HG03378 (cell line): Measurements from ENCODE around the gene SCRN2.

Experiments
- ATAC-seq: cut with Tn5 transposase; IDR thresholded peaks from one replicate; pipeline ENCODE4 v1.9.1; 2021; ENCODE audit warnings: mild to moderate bottlenecking, moderate library complexity; ENCODE audit not compliant: unreplicated experiment

SCRN2 gene

DNA sequence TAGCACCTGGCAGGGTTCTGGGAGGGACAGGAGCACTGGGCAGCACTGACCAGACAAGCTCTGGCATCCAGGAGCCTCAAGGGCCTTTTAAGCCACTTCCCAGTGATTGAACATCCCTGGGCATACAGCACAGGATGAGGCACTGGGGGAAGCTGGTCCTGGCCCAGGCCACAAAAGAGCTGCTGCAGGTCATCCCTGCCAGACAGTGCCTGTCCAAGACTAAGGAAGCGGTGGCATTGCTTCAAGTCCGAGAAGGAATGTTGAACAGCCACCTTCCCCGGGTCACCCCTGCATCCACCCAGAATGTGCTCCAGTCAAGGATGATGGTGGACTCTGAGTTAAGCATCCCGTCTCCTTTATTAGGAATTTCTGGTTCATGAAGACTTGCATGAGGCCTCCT is 18.3 kb downstream of the SCRN2 start:
- ATAC-seq: no peak

DNA sequence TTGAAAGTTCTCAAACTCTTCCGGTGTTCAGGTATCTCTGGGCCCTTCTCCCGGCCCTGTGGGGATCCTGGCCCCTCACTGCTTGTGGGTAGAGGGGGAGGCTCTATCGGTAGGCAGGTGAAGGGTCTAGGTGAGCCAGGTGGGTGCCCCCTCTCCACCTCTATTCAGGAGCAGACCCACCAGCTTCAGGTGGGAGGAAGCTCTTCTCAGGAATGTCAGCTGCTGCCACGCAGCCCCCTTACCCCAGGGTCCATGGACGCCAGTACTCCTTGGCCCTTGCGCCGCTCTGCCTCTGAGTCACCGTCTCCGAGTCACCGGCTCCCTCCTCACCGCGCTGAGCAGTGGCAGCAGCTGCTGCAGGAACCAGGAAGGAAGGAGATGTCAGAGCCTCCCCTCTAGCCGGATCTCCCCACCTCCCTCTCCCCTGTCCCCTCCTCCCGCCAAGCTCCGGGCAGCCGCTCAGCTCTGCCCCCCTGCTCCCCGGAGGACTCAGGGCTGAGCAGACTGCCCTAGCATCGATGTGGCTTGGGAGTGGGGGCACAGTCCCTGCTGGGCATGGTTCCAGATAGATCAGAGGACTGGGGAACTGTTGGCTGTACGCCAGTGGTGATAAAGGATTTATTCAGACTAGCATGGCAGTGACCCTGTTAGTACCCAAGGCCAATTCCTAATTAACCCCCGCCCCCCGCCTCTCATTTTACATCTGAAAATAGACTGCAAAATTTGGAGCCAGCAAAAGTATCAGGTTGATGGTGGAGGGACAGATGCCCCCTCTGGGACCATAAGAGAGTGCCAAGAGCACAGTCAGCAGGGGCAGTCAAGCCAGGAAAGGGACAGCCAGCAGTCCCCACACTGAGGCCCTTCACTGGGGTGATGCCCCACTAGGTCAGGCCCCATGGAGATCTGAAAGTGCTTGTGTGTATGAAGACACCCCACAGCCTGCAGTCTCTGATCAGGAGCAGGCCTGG is 19.4 kb downstream of the SCRN2 start, which contains the start of gene OSBPL7:
Gene OSBPL7, minus strand, starts transcription at position 371 of the 968 bp plus-strand sequence. CDS start 1,516 bp downstream, outside the sequence.
- ATAC-seq: no peak

DNA sequence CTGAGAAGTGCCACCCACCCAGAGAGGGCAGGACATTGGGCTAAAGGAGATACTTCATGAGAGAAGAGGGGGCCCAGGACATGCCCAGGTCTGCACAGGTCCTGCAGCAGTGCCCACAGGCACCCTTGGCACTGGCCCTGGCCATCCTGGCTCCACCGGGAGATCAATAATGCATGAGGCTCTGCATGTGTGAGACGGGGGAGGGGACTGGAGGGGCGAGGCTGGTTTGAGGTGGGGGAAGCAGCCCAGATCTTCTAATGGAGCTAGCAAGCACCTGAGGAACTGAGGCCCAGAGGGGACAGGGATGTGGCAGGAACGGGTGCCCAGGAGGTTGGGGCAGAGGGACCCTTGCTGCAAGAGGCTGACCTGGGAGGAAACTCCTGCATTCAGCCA is 20.0 kb downstream of the SCRN2 start:
- no peak for ATAC-seq

GRCh38 chr17:47820033-47820789 is 20.9 kb downstream of the SCRN2 start:
- no peak for ATAC-seq

DNA sequence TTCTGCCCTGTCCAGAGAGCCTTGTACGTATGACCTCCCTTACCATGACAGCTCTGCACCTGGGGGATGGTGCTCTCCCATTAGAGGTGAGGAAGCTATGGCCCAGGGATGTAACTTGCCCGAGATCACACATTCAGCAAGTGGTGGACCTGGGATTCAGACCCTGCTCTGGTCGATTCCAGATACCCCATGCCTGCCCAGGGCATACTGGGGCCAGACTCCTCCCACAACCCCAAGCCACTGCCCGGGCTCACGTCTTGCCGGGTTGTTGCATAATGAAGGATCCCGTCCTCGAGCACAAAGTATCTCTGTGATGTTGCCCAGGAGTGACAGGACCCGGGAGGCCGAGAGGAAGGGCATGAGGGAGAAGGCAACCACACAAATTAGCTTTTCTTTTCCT is 21.6 kb downstream of the SCRN2 start:
- ATAC-seq: no peak

- ATAC-seq: no peak
Observed at GRCh38 chr17:47818002-47818695, 22.9 kb downstream of the SCRN2 start.

DNA sequence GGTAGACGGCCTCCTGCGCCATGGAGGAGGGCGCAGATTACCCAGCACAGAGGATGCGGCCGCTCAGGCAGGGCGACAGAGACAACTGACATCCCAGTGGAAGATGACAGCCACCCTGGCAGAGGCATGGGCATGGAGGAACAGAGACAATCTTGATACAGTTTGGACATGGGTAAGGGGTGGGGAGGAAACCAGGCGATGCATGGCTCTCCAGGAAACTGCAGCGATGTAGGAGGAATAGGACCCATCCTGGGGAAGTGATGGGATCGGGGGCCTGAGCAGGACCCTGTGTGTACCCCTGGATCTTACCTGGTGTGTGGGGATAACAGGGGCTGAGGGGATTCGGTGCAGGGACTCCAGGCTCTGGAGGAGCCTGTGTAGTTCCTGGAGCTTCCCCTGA is 24.1 kb downstream of the SCRN2 start:
- ATAC-seq: no peak

DNA sequence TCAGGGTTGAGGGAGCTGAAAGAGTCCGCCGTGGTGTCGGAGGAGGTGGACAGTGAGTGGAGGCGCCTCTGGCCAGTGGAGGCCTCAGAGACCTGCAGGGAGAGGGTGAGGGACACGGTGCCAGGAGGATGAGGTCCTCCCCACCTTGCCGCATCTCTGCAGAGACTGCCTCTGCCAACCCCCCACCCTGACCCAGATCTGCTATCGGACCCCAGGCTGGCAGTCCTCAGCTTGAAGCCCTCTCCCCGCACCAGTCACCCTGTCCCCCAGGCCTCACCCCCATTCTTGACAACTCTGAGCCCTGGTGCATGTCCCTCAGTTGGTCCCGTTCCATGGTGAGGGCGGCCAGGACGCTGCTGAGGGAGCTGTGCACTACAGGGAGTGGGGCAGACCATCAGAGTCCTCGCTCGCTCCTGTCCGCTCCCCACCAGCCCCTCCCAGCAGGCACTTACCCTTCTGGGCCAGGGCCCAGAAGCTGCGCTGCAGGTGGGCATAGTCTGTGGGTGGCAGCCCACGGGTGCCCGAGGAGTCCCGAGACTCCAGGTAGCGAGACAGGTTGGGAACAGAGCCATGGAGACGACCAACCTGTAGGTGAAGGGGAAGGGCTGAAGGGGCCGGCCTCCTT is 24.9 kb downstream of the SCRN2 start:
- ATAC-seq: no peak

DNA sequence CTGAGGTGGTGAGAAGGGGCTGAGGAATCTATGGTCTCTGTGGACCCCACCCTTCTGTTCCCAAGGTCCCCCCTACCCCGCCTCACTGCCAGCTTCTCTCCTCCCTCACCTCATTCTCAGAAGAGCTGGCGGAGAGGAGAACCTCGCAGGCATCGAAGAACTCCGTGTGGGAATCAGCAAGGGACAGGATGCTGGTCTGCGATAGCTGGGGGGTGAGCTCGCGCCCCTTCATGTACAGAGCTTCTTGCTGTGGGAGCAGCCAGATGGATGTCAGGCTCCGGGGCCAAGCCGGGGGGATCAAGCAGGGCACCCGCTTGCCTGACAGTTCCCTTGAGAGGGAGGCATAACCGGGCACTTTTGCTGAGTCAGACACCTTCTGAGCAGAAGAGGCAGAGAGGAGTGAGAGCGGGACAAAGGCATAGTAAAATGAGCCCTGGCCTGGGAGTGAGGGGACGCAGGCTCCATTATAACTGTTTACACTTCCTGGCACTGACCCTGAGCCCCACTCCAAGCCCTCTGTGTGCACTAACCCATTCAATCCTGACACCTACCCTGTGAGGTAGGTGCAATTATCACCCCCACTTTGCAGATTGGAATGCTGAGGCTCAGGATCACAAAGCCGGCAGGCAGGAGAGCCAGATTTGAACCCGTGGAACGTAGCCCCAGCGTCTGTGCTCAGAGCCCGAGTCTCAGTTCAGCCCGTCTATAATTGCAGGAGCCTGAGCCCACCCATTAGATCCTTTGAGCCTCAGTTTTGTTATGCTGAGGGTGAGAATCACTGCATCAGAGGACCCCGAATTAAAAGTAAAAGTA is 25.8 kb downstream of the SCRN2 start:
- no peak for ATAC-seq

DNA sequence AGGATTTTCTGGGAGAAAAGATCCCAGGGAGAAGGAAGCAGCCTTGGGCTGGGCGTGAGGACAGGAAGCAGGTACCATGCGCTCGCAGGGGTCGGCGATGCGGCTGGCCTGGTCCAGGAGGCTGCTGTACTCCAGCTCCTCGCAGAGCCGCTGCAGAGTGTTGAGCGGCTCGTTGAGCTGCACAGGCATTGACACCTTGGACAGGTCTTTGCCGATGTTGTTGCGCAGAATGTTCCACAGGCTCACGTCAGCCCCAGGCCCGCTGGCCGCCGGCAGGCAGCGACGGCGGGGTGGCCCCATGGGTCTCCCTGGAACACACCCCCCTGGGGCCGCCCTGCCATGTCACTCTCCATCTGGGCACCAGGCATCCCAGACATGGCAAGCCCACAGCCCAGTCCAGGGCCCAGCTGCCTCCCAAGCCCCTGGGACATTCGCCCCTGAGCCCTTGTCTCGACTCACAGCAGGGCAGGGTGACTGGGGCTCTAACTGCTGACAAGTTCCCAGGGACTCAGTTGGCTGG is 27.5 kb downstream of the SCRN2 start:
- ATAC-seq: no peak

- ATAC-seq: no peak
Observed at GRCh38 chr17:47813077-47813476, 28.0 kb downstream of the SCRN2 start.

DNA sequence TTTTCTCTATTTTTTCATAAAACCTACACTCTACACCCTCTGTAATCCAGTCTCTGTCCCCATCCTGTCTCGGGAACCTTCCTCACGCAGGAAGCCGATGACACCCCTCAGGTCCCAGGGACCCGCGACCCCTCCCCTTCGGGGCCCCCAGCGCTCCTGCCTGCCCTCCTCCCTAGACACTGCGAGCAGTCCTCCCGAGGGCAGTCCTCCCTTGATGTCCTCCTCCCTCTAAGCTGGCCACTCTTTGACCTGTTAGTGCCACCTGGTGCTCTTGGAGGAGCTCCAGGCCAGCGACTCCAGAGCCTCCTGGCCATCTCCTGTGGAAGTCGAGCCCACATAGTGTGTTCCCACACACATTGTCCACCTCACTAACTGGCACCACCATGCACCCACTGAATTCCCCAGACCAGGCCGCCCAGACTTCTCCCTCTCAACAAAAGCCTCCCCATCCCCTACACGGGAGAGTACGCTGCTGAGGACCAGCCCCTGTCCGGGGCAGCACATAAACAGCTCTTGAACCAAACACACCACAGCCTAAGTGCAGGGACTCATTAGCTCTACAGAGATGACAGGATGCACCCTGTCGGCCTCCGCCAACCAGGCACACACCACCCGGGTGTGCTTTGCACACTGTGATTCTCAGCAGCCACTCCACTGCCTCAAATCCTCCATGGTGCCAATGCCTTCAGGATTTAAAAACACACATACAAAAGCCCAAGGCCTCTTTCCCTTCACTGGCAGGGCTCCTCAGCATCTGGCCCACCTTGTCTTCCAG is 28.7 kb downstream of the SCRN2 start:
- ATAC-seq: no peak

DNA sequence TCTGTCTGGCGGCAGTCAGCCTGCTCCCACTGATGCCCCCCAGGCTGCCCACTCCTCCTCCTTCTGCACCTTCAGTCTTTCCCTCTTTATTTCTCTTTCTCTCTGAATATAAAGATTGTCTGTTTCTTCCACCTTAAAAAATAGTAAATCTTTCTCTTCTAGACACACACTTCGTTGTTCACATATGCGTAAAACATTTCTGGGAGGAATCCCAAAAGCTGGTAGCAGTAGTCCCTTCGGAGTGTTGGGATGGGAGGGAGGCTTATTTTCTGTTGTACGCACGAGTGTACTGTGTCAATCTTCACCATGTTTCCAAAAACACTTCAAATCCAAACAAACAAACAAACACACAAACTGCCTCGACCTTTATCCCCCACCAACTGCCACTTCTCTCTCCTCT is 29.4 kb downstream of the SCRN2 start:
- ATAC-seq: no peak

DNA sequence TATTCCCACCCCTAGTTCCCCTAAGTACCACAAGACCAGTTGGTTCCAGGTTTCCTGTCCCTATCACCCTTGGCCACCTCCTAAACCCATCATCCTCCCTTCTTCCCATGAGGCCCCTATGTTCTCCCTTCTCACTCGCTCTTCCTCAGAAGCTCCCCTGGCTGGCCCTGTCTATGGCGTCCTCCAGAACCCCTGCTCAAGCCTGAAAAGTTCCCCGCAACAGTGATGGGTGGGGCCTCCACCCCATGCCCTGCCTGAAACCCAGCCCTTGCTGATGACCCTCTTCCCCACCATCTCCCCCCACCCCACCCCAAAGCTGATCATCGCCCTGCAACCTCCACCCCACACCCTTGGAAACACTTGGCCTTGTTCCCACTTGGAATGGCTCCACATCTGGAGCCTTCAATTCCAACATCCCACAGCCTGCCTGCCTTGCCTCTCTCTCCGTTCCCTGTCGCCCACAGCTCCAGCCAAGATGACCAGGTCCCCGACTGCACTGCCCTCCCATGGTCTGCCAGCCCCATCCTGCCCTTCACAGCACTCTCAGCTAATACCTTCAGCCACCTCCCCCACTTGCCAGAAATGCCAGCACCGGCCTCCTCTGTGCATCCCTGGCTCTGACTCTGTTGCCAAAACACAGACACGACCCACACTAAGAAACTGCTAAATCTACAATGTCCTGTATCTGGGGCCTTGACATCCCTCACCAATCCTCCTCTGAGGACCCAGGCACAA is 30.0 kb downstream of the SCRN2 start:
- ATAC-seq: no peak

GRCh38 chr17:47810200-47810821 is 30.8 kb downstream of the SCRN2 start:
- ATAC-seq: no peak

DNA sequence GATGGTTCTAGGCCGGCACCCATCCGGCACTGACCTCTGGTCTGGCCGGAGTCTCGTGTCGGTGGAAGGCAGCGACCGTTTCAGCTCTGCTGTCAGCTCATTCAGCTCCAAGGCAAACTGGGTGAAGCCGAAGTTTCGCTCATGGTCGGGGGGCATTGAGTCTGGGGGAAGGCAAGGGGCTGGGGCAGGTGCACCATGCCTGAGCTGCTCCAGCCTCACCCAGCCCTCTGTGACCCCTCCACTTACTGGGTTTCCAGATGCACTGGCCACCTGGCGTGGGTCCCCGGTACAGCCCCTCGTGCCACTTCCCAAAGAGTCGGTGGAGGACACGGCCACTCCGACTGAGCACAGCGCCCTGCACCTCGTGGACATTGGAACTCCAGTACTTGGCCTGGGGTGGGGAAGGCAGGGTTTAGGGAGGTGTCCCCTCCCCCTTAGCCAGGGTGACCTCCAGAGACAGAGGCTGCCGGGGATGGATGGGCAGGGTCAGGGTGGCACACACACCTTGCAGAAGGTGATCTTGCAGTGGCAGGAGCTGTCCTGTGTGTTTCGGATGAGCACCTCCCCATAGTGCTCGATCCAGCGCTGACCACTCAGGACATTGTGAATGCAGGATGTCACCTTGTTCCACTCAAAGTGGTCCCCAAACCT is 32.1 kb downstream of the SCRN2 start:
- no peak for ATAC-seq

DNA sequence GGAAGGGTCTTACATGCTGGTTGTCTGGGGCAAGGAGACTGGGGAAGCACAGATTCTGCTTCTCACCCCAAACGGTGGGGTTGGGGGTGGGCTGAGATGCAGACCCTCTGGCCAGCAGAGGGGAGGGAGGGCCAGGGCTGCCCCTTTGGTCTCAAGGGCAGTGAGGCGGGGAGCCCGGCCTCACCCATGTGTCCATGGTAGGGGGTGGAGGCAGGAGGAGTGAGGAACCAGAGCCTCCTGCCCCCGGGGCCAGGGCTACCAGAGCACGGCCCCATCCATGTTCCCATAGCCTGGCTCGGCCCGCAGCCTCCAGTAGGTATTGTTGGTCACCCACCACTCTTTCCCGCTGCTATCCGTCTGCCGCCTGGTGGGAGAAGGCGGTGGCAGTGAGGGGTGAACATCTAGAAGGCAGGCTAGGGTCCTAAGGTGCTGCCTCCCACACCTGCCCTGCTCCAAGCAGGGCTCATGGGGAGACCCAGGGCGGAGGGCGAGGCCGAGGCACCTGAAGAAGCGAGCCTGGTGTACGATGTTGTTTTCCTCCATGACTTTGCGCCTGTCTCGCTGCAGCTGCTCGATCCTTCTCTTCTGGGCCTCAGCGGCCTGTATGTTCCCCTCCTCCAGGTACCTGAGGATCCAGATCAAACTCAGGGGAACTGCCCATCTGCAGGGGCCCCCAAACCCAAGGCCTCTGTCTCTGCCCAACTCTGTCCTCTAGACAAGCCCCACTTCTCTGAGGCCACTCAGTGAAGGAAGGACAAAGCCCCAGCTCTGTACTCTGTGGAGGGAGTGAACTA is 32.8 kb downstream of the SCRN2 start:
- no peak for ATAC-seq
